Measurements from ENCODE around the gene HOXB6.

Gene HOXB6

DNA sequence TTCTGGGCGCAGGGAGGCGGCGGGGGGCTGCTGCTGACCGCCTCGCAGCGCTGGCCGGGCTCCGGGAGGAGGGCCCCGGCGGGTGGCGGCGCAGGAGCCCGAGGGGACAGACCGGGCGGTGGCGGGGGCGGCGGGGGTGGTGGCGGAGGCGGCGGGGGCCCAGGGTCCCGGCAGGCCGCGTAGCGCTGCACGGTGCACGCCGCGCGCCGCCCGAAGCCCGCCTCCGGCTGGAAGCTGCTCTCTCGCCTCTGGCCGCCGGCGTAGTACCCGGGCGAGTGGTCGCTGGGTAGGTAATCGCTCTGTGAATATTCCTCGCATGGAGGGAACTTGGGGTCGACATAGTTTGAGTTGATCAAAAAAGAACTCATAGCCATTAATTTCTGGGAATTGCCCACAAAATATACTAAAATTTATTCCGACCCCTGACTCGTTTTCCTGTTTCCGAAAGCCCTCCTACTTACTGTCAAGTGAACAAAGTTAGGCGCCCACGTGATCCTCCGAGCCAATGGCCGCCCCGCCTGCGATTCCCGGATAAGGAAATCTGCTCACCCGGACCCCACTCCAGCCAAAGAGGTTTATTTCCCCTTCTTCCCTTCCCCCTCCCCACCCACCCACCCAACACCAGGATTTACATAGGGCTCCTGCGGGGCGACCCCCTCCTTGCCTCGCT, 26.7 kb downstream of the HOXB6 start, which contains the start of gene HOXB4:
Gene HOXB4 (minus strand): TSS at position 405 of the 670 bp plus-strand sequence. CDS start 31 bp downstream, at position 374.
- DNase-seq: no peak

DNA sequence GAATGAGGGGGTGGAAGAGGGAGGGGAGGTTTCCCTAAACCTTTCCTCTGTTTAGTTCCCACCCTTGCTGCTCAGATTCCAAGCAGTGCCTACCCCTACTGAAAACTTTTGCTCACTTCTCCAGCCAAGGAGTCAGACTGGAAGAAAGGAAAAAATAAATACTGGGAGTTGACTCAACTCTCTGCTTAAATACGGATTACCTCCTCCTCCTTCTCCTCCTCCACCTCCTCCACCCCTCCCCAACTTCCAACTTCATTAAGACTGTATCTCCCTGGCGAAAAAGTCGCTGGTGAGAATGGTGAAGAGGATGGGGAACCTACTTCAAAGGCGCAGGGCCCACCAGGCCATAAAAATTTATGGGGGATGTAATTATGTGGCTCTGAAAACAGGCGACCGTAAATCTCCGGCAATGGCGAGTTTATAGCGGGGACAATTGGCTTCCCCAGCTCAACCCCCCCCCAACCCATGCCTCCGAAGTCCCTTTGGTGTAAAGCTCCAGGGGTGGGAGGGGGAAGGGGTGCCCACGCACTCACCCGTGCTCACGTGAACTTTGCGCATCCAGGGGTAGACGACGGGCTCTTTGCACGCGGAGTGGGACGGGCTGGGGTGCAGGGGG, 27.3 kb downstream of the HOXB6 start:
- DNase-seq: no peak

- DNase-seq: no peak
These were observed 28.1 kb downstream of the HOXB6 start for GRCh38 chr17:48576479-48577309.

GRCh38 chr17:48575673-48576478, 28.9 kb downstream of the HOXB6 start:
- DNase-seq: no peak

DNA sequence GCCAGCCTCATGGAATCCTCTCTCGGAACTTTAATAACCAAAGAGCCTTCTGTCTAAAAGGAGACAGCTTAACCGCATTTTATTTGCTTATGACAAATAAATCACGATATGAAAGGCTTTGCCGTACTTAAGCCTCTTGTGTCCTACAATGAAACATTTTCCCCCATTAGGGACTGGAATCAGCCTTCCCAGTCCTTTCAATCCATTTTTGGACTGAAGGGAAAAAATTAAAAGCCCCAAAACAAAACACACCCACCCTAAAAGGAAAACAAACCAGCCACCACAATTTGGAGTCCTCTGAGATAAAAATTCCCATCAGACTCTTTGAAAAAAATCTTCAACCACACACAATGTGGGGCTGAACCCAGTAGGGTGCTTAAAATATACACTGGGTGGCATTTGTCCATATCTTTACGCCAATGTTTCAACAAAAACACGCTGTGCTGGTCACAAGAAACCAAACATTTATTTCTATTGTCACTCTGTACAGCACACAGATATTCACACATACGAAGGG, 29.7 kb downstream of the HOXB6 start:
- DNase-seq: no peak

DNA sequence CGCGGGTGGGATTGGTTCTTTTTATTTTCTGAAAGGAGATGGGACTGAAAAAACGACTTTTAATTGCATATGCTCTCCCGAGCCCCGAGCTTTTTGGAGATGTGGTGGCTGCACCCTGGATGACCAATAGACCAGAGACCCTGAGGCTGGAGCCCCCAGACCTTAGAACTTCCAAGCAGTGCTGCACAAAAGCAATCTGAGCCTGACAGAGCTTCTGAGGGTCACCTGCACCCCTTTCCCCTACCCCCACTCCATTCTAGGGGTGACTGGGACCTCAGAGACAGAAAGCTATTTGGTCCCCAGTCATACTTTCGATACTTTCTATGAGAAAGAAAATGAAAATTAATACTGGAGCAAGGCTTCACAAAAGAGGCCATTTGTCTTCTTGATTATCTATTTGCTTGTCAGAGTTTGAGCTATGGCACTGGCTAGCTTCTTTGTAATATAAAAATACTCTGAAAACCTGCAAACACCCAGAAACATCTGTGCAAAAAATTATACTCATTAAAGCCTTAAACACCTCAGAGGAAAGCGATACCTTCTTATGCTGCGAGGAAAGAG, 30.2 kb downstream of the HOXB6 start:
- no peak for DNase-seq

DNA sequence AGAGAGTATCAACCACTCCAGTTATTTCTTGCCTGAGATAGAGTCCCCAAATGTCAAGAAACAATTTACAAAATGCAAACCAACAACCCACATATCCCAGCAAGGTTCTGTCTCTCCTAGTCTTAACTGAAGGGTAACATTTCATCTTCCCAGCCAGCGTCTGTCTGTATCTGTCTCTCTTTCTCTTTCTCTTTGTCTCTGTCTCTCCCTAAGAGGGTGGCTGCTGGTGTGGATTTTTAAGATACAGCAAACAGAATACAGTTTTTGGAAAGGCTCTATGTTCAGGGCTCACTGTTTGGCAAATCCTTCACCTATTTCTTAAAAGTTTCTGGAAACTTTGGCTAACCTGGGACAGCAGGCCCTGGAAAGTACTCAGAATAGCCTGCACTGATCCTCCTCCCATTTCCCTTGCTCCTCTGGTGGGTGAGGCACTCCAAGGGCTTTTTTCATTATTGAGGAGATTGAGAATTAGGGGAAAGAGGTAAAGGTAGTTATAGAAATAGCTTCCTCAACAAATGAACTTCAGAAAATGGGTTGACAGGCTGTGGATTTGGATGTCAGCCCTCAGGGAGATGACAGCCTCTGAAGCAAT, 32.9 kb downstream of the HOXB6 start:
- DNase-seq: no peak

- no peak for DNase-seq
These were observed 33.6 kb downstream of the HOXB6 start for GRCh38 chr17:48571024-48571818.

GRCh38 chr17:48570325-48571023, 34.3 kb downstream of the HOXB6 start:
- DNase-seq: no peak

DNA sequence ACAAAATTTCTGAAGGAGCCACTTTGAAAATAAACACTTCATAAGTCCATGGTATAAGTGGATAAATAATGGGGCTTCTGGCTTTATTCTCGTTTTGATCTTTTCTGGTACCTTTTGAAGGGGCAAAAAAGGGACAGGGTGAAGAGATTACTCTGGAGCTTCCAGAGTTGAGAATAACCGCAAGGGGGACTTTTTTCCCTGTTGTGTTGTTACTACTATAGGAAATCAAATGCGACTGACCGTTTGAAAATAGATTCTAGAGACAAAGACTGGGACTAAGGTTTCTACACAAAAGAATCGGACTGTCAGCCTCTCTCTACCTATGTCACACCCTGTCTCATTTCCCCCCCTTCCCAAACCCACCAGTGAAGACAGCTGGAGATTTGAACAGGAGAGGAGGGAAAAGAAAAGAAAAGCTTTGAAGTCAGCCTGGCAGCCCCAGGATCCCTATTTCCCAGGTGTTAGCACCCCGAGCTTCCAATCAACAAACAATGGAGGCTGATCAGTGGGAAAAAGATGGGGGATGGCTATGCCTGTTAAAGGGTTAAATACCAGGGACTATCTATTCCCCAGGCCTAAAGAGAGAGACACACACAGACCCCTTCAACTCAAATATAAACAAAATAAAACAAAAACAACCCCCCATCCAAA, 35.0 kb downstream of the HOXB6 start:
- no peak for DNase-seq

DNA sequence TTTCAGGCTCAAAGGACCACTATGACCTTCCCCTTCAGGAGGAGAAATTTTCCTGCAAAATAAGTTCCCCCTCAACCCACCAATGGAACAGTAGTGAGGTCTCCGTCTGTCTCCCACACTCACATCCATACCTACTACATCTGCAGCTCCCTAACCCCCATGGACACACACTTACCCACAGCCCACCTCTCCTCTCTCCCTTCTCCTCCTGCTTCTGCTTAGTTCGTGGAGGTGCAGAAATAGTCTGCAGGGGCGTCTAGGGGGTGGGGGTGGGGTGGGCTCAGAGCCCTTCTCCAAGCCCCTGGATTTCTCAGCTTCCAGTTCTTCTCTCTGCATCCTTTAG, 35.6 kb downstream of the HOXB6 start:
- DNase-seq: no peak

DNA sequence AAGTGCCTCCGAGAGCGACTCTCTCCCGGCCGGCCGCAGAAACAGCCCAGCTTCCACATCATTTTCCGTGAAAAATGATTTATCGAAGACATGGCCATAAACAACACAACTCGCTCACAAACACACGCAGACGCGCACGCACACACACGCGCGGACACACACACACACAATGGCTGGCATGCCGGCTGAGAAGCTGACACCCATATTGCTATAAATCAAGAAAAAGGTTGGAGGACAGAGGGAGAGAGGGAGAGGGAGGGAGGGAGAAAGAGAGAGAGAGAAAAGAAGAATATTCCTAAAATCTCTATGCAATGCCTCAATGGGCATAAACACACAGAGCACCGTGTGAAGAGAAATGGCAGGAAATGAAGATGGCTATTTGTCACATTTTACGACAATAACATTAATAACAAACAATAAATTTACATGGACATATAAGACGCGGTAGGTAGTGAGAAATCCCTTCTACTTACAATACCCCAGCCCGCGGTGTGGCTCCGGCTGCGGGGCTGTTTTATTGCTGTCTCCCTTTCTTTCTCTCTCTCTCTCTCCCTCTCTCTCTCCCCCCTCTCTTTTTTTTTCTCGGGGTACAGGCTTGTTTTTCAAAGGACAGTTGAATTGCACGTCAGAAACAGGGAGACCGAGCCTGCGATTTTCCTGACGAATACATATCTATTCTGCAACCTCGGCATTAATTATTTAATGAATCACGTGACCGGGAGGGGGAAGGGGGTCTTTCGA, 36.1 kb downstream of the HOXB6 start:
- no peak for DNase-seq

GRCh38 chr17:48567646-48568354, 37.0 kb downstream of the HOXB6 start:
- no peak for DNase-seq

GRCh38 chr17:48567209-48567608, 37.6 kb downstream of the HOXB6 start:
- no peak for DNase-seq

- DNase-seq: no peak
These were observed 38.1 kb downstream of the HOXB6 start for GRCh38 chr17:48566717-48567116.

DNA sequence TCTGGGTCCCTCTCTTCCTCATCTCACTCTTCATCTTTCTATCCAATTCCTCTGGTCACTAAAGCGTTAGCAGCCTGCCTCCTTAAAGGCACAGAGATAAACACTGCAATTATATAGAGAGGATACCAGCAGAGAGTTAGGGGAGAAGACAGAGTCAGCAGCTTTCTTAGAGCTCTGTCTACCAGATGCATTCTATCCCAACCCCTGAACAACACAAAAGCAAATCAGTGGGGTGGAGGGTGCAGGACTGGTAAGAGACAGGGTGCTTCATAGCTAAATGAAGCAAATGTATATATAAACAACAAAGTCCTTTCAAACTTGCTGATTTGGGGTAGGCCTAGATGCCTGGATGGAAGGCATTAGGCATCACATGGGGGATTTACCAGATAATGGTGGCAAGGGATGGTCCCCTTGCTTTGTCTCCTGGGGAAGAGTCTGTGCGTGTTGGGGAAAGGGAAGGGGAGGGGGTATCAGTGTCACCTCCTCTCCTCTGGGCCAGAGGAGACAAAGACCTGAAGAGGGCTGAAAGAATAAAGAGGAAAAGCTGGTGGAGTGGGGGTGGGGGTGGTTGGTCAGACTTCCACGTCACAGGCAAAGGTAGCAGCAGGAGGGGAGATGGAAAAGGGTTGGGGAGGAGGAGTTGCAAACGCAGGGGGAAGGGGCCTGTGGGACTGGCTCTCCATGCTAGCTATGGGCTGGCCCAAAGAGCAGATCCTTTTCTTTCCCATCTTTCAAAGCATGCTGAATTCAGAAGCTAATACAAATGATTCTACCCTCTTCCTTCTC, 38.7 kb downstream of the HOXB6 start:
- no peak for DNase-seq

GRCh38 chr17:48565022-48565554, 39.7 kb downstream of the HOXB6 start:
- DNase-seq: no peak
